ENCODE results near the gene TTPAL. TPM values are rescaled to one million over a fixed set of nuclear protein-coding genes. Genes with fewer than 3 reads are reported as not detected.

Gene TTPAL
- total RNA-seq, 1 donor from 2014 or later = 3.0 TPM

DNA sequence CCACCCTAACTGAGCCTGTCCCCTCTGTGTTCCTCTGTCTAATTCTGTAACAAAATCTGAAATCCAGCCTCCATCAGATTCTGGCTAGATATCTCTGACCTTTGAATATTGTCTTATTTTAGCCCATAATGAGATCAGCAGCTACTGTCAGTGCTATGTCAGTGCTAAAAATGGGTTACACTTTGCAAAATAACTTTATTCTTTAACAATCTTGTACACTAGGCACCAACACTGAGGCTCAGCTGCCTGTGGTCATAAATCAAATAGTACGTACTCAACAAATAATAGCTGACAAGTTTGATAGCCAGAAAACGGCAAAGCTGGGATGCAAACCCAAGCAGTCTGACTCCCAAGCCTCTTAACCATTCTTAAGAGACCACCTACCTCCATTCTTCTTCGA is 22.1 kb downstream of the TTPAL start:
- DNase-seq (ENCODE audit: low read depth in 2 of 2) = no peak

DNA sequence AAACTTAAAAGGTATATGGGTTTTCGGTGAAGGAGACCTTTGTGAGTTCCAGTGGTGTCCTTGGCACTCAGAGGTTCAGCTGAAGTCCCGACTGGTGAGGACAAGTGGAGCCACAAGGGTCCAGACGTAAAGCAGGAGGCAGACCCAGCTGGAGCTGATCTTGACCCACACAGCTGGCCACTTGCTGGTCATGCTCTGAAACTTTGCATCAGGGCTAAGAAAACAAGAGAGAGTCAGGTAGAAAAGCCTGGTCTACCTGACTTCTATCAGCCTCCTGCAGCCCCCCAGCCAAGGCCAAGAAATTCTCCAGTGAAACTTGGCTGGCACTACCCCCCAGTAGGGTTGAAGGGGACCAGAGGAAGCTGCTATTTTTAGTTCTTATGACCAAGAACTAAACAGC is 24.5 kb downstream of the TTPAL start:
- DNase-seq (ENCODE audit: low read depth in 2 of 2) = no peak

DNA sequence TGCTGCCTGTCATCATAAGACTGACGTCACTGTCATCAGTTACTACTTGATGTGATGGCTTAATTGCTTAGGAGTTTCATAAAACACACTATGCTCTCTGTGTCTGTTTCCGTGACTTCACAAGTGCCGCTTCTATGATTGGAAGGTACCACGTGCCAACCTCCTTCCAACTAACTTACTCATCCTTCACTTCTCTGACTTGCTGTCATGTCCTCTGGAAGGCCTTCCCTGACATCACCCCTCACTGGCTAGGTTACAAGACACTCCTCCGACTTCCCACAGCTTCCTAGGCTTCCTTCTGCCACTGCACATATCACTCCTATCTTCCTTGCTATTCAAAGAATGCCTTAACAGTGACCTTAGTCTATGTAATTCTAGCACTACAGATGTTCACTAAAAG is 25.8 kb downstream of the TTPAL start:
- no peak for DNase-seq (ENCODE audit: low read depth in 2 of 2)

DNA sequence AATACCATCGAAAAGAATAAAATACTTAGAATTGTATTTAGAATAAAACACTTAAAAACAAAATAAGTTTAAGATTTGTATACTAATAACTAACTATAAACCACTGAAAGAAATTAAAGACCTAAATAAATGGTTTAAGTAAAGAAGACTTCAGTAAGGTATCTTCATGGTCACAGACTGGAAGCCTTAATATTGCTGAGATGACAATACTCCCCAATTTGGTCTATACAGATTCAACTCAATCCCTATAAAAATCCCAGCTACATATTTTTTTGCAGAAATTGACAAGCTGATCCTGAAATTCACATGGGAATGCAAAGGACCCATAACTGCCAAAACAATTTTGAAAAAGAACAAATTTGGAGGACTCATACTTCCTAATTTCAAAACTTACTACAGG is 27.3 kb downstream of the TTPAL start:
- DNase-seq (ENCODE audit: low read depth in 2 of 2) = no peak

DNA sequence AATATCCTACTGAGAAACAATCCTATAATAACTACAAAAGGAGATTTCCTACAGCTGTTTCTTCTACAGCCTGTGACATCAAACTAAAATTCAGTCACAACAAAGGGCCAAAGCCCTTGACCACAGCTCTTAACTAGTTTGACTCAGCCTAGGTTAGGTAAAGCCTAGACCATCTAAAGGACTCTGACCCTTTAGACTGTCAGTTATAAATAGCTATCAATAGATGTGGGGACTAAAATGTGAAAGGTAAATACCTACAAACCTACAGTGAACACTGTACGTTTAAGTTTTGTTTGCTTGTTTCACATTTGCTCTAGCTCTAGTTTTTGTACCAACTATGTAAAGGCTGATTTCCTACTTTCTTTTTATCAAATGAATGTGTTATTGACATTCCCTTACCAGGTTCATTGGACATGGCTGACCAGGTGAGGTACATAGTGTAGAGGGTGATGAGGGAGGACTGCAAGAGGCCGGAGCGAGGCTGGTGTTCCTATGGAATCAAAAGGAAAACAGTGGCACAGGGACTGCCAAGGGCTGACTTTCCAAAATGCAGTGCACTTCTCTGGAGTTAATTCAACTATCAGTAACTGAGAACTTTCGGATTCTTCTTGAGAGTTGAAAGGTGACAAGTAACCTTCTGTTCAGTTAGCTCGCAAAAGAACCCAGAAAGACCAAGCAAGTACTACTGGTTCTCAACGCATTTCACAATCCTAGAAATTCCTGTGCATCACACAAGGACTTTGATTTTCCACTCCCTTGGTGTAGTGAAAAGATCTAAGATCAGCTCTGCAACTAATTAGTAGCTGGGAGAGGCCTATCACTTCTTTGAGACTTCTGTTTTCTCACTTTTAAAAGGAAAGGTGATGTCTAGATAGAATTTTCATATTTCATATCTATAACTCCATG is 29.0 kb downstream of the TTPAL start:
- no peak for DNase-seq (ENCODE audit: low read depth in 2 of 2)

DNA sequence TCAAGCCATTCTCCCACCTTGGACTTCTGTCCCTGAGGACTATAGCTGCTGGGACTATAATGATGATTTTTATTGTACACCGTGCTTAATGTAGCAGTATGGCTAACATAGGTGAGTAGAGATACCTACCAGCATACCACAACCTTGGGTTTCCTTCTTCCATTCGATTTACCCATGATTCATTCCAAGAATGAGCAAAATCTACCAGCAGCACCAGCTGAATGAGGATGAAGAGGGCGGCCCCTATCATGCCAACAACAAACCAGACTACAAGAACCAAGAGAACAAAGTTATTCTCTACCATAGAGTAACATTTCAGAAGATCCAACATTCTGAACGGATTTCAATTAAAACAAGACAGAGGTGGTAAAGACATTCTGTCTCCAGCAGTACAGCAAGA is 34.1 kb downstream of the TTPAL start:
- DNase-seq (ENCODE audit: low read depth in 2 of 2) = no peak

DNA sequence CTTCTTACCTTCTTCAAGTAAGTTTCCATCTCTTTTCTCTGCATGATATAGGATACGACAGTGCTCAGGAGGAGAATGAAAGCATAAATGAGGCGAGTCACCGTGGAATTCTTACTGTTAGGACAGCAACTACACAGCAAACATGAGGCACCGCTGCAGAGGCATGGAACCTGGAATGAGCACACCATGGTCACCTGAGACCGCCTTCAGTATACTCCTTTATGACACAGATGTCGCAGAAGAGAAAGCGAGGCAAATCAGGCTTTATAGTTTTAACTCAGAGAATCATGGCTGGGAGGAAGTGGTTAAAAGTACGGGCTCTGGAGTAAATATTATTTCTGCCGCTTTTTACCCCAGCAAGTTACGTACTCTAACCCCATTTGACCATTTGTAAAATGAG is 38.2 kb downstream of the TTPAL start:
- DNase-seq (ENCODE audit: low read depth in 2 of 2) = no peak

DNA sequence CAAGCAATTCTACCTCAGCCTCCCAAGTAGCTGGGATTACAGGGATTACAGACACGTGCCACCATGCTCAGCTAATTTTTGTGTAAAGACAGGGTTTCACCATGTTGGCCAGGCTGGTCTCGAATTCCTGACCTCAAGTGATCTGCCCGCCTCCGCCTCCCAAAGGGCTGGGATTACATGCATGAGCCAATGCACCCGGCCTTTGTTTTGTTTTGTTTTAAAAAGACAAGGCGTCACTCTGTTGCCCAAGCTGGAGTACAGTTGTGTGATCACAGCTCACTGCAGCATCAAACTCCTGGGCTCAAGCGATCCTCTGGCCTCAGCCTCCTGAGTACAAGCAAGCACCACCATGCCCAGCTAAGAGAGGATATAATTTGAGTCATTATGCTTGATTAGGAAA is 40.8 kb downstream of the TTPAL start:
- no peak for DNase-seq (ENCODE audit: low read depth in 2 of 2)

DNA sequence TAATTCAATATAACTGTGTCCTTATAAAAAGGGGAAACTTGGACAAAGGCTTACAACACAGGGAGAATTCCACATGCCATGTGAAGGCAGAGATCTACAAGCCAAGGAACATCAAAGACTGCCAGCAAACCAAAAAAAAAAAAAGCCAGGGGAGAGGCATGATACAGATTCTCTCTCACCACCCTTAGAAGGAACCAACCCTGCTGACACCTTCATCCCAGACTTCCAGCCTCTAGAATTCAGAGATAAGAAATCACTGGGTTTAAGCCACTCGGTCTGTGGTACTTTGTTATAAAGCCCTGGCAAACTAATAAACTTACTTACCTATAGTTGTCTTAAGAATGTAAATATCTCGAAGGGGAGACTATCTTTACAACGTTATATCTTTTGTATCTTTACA is 41.8 kb downstream of the TTPAL start:
- no peak for DNase-seq (ENCODE audit: low read depth in 2 of 2)

DNA sequence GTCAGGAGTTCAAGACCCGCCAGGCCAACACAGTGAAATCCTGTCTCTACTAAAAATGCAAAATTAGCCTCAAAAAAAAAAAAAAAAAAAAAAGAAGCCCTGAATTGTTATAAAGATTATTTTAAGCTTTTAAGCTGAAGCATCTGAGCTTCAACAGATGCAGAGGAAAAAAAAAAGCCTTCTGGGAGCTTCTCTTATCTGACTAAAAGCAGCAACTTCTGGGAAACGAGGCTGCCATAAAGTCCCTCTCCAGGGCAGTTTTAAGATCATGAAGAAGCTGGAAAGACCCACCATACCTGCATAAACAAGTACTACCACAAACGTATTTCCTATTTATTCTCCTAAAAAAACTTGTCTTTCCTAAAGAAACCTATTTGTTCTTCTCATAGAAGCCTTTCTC is 42.6 kb downstream of the TTPAL start:
- DNase-seq (ENCODE audit: low read depth in 2 of 2) = no peak

DNA sequence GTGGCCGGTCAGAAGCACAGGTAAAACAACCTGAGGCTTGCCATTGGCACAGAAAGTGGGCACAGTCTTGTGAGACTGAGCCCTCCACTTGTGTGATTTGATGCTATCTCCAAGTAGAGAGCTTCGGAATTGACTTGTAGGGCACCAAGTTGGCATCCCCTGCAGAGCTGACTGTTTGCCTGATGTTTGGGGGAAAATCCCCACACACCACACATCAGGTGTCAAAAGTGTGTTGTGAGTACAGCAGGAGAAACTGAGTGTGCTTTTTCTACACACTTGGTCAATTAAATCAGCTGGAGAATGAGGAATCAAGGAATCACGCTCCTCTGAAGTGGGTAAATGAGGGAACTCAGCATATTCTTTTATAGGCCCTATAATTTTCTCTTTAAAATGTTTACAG is 45.2 kb downstream of the TTPAL start:
- no peak for DNase-seq (ENCODE audit: low read depth in 2 of 2)

DNA sequence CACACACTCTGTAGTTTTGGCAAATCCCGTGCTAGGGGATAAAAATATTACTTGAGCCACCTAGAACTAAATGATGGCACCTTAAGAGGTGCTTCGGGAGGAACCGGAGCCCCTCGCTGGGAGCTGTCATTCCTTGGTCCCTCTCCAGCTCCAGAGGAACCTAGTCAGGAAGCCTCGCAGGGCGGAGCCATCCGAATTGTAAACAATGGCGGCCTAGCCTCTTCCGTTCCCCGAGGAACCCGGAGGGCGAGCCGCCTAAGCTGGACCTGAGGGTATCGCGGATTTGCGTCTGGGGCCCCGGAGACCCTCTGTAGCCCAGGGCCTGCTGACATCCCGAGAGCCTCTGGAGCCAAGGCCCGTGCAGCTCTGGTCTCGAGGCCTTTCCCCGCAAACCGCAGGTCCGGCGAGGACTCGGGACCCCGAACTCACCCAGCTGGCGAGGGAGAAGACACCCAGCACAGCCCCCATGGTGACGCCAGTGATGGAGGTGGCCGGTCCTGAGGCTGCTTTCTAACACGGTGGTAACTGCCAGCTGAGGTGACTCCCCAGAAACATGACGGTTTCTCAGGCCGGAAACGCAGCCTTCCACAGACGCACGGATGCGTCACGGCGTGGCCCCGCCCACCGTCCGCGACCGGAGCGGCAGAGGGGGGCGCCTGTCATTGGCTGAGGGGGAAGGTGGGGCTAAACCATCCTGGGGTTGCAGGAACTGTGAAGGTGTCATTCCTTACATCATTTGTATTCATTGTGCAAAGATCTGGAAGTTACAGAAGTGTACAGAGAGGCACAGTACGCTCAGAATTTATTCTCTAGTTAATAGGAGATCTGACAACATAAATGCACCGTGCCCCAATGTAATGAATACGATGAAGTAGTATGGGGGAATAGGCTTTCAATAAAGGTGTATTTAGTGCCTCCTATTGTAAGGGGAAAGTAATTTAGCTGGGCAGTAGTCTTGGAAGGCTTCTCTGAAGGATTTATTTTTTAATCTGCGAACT is 46.1 kb downstream of the TTPAL start, which contains the start of gene SERINC3:
SERINC3 (minus strand) TSS at position 587 of the 998 bp plus-strand sequence; CDS start at position 468, 119 bp downstream.
- peak; percentile 76 to 96 for DNase-seq (ENCODE audit: low read depth in 2 of 2)

DNA sequence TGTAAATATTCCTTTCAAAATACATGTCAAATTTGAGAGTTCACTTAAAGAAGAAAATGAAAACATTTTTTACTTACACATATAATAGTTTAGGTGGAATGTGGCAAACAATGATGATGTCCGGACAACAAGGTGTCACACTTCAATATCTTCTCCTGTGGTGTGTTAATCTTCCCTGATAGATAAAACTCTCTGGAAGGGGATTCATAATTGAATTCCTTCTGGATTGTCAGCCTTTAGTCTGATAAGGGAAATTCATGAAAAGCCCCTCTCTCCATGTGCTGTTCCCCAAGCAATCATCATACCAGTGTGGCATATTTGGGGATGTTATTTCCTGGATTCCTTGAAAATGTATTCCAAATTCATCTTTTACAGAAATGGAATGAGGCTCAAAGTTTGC is 47.2 kb downstream of the TTPAL start:
- no peak for DNase-seq (ENCODE audit: low read depth in 2 of 2)

DNA sequence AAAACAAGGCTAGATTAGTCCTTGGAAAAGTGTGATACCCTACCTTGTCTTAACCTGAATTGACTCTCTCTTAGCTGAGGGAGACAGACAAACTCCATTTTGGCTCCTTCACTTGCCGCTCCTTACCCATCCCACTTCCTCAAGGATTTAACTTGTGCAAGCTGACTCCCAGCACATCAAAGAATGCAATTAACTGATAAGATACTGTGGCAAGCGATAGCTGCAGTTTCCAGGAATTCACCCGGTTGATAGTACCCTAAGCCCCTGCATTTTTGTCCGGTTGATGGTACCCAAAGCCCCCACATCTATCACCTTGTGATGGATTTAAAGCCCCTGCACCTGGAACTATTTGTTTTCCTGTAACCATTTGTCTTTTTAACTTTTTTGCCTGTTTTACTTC is 48.1 kb downstream of the TTPAL start:
- no peak for DNase-seq (ENCODE audit: low read depth in 2 of 2)

DNA sequence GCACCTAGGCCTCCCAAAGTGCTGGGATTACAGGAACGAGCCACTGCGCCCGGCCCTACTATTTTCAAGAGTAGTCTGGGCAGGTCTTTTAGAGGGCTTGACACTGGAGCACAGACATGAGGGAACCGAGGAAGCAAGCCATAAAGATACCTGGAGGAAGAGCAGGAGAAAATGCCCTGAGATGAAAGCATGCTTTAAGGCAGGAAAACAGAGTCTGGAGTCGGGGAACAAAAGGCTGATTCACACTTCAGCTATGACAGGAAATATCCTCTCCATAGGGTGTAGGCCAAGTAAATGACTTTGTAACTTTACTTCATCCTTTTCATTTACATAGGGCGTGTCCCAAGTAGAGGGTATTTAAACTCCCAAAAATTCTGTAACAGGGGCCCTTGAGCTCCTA is 50.5 kb downstream of the TTPAL start:
- peak in 1 of 2 donors; percentile 56 for DNase-seq (ENCODE audit: low read depth in 2 of 2)

DNA sequence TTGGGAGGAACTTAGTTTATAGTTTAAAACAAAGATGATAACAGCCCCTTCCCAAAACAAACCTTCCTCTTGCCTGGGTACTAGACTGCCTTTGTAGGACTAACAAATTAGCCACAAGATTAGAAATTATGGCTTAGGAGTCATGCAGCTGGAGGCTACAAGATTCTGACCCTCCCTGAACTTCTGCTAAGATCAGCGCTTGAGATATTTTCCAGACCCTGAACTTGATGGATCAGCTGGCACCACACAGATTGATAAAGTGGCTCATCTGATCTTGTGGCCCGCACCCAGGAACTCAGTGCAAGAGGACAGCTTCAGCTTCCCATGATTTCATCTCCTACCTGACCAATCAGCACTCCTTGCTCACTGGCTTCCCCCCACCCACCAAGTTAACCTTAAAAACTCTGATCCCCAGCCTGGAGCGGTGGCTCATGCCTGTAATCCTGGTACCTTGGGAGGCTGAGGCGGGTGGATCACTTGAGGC is 52.1 kb downstream of the TTPAL start:
- no peak for DNase-seq (ENCODE audit: low read depth in 2 of 2)

DNA sequence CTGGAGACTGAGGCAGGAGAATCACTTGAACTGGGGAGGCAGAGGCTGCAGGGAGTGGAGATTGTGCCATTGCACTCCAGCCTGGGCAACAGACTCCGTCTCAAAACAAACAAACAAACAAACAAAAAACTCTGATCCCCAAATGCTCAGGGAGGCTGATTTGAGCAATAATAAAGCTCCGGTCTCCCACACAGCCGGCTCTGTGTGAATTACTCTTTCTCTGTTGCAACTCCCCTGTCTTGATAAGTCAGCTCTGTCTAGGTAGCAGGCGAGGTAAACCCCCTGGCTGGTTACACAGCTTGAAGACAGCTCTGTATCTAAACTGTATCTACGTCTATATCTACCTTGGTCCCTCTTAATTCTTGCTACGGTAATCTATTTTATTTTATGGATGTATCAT is 52.6 kb downstream of the TTPAL start:
- no peak for DNase-seq (ENCODE audit: low read depth in 2 of 2)

DNA sequence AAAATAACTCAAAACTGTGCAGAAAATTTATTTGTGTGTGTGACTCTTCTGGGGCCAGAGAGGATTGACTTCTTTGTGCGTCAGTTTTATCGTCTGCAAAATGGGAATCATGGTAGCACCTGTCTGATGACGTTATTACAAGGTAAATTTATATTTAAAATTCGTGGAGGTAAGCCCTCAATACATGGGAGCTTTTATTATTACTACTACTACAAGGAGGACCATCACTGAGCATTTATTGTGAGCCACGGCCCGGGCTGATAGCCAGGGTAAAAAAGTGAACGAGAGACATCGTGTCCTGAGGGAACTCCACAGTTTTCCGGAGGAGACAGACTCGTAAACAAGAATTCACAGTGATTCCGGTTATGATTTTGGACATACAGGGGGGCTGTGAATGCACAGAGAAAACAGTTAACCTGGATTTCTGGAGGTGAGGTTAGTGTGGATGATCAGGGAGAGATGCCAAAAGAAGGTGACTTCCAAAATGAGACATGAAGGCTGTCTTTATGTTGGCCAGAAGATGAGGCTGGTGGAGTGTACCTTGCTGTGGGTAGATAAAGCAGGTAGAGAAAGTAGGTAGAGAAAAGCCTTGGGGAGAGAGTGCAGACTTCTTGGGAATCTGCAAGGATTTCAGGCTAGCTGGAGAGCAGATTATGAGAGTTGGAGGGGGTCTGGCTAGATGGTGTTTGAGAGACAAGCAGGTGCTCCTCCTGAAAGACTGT is 56.7 kb downstream of the TTPAL start:
- DNase-seq (ENCODE audit: low read depth in 2 of 2) = peak in 1 of 2 donors; percentile 46

DNA sequence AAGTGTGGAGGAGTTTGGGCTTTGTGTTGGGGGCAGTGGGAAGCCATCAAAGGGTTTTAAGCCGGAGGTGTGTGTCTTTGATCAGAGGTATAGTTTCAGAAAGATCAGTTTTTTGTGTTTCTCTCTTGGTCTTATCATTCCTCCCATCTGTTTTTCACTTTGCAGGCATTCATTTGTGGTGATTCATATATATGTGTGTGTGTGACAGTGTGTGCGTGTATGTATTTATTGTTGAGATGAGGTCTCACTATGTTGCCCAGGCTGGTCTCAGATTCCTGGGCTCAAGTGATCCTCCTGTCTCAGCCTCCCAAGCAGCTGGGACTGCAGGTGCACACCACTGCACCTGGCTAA is 57.3 kb downstream of the TTPAL start:
- peak in 1 of 2 donors; percentile 73 for DNase-seq (ENCODE audit: low read depth in 2 of 2)

DNA sequence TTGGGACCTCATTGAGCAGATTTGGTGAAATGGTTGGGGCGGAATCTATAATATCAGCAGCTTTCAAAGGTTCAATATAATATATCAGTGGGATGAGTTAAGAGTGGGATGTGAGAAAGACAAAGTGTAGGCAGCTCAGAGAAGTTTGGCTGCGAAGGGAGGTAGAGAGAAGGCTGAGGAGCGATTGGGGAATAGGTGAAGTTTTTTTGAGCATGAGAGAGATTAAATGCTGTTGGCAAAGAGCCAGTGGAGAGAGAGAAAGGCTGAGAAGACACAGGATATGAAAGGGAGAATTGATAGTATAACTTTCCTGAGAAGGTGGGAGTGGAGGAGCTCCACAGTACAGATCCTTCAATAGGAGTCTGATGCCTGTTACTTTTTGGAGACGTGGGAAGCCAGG is 58.3 kb downstream of the TTPAL start:
- DNase-seq (ENCODE audit: low read depth in 2 of 2) = no peak

DNA sequence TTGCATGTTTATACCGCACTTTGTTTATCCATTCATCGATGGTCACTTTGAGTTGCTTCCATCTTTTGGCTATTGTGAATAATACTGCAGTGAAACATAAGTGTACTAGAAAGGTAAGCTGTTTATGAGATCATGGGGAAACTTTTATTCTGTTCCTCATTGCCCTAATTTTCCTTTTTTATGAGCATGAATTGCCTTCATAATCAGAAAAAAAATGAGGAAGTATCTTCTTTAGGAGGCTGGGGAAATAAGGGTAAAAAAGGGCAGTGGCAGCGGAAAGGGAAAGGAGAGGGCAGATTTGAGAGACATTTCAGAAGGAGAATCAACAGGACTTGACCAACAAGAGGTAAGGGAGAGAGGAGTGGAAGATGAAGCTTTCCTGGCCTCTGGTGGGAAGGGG is 60.5 kb downstream of the TTPAL start:
- DNase-seq (ENCODE audit: low read depth in 2 of 2) = no peak

DNA sequence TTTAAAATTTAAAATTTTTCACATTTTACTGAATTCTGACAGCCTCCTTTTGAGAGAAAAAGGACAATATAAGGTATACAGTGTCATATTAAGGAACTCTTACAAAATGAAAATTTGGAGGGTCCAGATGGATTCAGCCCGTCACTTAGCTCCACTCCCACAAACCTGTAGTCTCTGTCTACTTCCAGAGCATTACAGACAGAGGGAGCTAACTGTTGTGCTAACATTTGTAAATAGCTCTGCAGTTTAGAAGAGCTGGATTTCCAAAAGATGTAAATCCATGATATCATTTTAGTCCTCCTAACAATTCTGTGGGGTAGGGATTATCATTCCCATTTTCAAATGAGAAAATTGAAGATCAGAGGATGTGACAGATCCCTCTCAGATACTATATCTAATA is 62.3 kb downstream of the TTPAL start:
- DNase-seq (ENCODE audit: low read depth in 2 of 2) = no peak
